GM18909 (cell line): ENCODE data around the gene SYK.
A peak's percentile ranks its signal among the peaks of the same experiment; 100 is the strongest.
"Not testable (repeated sequence)": the region's sequence is repeated elsewhere in the genome, so short reads cannot be mapped to it uniquely, and the experiment has no call there.

ENCODE experiments used
- ATAC-seq: cut with Tn5 transposase; IDR thresholded peaks from one replicate; pipeline ENCODE4 v1.9.1; 2021; ENCODE audit warnings: mild to moderate bottlenecking; ENCODE audit not compliant: unreplicated experiment, poor library complexity

Gene SYK

GRCh38 chr9:90821236-90821635, 19.6 kb downstream of the SYK start:
- not testable (repeated sequence) for ATAC-seq

DNA sequence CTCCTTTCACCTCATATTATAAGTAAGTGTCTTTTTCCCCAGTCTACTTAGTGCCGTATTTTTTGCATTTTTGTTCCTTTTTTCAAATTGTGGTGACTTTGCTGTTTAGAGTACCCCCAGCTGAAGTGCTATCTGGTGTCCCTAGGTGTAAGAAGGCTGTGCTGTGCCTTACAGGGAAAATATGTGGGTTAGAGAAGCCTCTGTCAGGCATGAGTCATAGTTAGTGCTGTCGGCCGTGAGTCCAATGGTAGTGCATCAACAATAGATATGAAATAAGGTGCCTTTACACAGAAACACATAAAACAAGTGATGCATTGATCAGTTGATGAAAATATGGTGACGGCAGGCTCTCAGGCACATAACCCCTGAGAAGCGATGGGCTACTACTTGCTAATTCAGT, 20.1 kb downstream of the SYK start:
- ATAC-seq: no peak

DNA sequence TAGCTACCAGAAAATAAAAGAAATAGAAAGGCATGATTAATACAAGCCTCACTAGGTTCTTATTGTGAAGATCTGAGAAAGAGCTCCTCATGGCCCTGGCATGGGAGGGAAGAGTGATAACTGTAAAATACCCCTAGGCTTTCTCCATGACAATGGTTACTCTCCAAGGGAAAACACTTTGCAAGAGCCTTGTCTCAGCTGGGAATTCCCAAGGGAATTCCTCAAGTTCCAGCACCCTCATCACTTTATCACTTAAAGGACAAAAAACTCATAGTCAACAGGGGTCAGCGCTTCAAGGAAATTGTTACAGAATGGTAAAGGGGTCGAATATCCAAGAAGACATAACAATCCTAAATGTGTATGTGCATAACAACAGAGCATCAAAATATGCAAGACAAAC, 21.2 kb downstream of the SYK start:
- ATAC-seq: no peak

GRCh38 chr9:90825586-90825985, 24.0 kb downstream of the SYK start:
- ATAC-seq: no peak

GRCh38 chr9:90826326-90827020, 24.9 kb downstream of the SYK start:
- no peak for ATAC-seq

- ATAC-seq: peak; percentile 60
Observed at GRCh38 chr9:90827181-90827871, 25.7 kb downstream of the SYK start.

DNA sequence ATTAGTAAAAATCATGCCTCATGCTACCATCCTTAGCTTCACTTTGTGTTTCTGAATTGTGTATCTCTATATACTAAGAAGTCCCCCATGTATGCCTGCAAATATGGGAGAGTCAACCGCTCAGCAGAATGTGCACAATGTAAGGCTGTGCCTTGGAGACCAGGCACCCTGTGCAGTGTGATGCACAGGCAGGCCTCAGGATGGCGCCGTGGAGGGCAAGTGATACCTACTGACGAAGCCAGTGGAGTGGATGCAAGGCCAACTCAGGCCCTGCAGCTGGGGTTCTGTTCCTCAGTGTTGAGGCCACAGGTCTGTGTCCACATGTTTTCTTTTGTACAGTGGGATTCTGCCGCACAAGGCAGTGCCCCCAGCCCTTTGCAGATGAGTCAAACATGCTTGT, 28.4 kb downstream of the SYK start:
- no peak for ATAC-seq

DNA sequence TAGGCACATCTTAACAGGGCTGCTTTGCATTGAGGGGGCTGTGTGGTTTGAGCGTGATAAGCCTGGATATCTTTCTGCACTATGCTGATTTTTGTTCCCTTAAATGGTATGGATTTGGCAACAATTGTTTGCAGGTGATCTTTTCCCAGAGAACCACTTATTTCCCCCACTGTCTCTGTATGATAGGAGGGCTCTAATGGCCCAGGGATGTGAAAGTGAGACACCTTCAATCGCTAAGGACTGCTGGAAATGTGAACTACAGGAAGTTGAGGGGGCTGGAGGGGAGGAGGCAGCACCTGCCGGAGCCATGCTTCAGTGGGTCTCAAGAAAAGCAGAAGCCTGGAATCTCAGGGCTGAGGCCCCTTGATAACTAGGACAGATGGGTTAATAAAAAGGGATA, 29.4 kb downstream of the SYK start:
- peak; percentile 55 for ATAC-seq

DNA sequence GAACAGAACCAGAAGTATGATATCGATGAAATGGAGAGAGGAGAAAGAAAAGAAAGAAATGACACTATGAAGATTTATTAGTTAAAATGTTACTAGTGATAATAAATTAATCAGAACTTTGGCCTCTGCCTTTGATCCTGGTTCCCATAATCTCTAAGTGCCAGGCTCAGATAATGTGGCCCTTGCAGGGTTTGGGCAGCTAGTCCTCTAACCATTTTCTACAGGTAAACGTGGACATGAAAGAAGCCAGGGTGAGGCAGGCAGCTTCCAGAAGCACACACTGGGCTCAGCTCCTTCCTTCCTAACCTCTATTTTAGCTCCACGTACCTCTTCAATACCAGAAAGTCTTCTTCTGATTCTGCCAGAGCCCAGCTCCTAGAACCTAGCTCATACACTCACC, 30.6 kb downstream of the SYK start:
- no peak for ATAC-seq

- ATAC-seq: no peak
Observed at GRCh38 chr9:90834828-90835595, 33.4 kb downstream of the SYK start.

DNA sequence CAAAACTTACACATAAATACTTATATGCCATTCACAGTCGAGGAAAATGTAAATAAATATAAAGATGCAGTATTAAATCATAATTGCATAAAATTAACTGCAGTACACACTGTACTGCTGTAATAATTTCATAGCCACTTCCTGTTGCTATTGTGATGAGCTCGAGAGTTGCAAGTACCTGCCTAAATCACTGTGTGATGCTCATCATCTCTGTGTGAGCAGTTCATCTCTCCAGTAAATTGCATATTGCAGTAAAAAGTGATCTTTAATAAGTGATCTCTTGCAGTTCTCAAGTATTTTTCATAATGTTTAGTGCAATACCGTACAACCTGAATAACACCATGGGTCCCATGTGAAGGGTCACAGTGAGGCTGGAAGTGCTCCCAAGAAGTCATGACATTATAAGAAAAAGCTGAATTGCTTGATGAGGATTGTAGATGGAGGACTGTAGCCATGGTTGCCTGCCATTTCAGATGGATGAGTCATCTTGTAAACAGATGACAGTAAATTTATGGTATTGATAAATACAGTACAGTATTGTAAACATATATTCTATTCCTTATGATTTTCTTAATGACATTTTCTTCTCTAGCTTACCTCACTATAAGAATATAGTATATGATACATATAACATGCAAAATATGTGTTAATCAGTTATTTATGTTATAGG, 34.9 kb downstream of the SYK start:
- no peak for ATAC-seq

- ATAC-seq: no peak
Observed at GRCh38 chr9:90838098-90838497, 36.5 kb downstream of the SYK start.

DNA sequence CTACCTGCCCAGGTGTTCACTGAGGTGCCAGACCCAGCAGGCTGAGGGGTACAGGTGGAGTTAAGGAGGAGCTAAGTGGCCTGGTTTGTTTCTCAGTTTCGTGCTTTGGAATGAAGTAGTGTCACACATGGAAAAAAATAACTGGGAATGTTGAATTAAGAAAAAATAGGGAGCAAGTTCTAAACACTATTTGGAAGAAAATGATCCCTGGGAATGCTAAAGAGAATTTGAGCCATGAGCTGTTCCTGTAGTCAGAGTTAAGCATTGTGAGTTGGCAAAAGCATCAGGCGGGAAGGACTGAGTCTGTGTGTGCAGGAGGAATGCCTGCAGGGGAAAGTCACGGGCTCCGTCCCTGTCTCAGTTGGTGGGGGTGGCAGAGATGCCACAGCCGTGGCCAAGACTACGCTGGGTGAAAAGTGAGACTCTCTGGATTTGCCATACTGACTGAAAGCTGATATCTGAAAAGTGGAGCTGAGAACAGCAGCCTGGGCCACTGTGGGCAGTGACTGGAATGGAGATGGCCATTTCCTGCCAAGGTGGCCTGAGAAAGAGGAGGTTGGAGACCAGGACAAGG, 37.0 kb downstream of the SYK start:
- no peak for ATAC-seq

GRCh38 chr9:90839183-90839728, 37.6 kb downstream of the SYK start:
- ATAC-seq: peak; percentile 69

DNA sequence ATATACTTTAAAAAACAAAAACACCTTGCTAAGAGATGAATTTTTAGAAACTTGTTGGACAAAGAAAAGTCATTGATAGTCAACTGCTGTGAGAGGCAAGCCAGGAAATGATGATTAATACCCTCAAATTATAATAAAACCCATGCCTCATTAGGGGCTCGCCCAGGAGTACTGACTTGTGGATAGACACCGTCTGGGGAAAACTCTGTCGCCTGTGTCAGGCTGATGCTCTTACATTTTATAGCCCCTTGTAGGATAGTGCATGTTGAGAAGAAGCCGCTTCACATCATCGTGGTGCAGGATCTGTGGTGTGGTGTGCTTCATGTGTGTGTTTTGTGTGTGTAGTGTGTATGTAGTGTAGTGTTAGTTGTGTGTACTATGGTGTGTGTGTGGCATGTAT, 39.1 kb downstream of the SYK start:
- no peak for ATAC-seq

DNA sequence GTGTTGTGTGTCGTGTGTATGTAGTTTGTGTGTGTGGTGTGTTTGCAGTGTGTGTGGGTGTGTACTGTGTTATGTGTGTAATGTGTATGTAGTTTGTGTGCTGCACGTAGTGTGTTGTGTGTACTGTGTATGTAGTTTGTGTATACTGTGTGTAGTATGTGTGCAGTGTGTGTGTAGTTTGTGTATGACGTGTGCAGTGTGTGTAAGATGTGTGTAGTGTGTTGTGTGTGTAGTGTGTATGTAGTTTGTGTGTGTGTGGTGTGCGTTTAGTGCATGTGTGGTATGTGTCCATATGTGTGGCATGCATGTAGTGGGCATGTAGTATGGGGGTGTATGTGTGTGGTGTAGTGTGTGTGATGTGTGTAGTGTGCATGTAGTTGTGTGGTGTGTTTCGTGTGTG, 39.6 kb downstream of the SYK start:
- ATAC-seq: no peak

GRCh38 chr9:90841615-90842014, 40.0 kb downstream of the SYK start:
- ATAC-seq: no peak

DNA sequence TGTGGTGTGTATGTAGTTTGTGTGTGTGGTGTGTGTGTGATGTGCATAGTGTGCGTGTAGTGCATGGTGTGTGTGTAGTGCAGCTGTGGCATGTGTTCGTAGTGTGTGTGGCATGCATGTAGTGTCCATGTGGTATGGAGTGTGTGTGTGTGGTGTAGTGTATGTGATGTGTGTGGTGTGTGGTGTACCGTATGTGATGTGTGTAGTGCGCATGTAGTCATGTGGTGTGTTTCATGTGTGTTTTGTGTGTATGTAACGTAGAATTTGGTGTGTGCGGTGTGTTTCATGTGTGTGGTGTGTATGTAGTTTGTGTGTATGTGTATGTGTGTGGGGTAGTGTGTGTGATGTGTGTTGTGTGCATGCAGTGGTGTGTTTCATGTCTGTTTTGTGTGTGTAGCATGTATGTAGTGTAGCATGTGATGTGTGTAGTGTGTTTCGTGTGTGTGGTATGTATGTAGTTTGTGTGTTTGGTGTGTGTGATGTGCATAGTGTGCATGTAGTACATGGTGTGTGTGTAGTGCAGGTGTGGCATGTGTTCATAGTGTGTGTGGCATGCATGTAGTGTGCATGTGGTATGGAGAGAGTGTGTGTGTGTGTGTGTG, 40.7 kb downstream of the SYK start:
- no peak for ATAC-seq

GRCh38 chr9:90842996-90843395, 41.4 kb downstream of the SYK start:
- ATAC-seq: no peak

DNA sequence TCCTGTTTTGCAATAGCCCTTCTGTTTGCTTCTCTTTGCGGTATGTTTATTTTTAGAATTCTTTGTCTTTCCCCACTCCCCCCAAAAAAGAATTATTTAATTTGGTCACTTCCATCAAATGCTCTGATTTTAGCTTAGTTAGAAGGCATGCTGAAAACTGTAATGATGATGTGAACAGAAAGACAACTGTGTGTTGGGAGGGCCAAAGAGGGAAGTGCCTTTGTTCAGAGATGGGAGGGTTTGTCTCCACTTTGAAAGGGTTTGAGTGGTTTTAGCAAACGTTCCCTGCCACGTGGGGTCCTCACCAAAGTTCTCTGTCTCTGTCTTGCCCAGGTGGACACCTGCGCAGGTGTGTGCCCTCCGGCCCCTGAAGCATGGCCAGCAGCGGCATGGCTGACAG, 41.9 kb downstream of the SYK start:
- no peak for ATAC-seq
